ENCODE results near the gene TRIM71. TPM values are rescaled to one million over a fixed set of nuclear protein-coding genes. Genes with fewer than 3 reads are reported as not detected.

Gene TRIM71
- total and polyA plus RNA-seq, 2 experiments from 2014 or later: 1.9 to 14.5 TPM

DNA sequence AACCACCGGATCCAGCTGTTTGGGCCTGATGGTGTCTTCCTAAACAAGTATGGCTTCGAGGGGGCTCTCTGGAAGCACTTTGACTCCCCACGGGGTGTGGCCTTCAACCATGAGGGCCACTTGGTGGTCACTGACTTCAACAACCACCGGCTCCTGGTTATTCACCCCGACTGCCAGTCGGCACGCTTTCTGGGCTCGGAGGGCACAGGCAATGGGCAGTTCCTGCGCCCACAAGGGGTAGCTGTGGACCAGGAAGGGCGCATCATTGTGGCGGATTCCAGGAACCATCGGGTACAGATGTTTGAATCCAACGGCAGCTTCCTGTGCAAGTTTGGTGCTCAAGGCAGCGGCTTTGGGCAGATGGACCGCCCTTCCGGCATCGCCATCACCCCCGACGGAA lies 73.6 kb downstream of the TRIM71 start:
- Histone ChIP-seq H2AFZ (no peak overlapping the region), H3K4me1 (ENCODE audit: insufficient read depth) (peaks cover 13% of the 10 kb centered on the region), H3K9me3 (ENCODE audit: low read depth) (no peaks in the 10 kb centered on the region), H3K27ac (no peak overlapping the region), H3K4me3 (no peak overlapping the region), H3K27me3 (no peaks in the 10 kb centered on the region), H3K4me2 (no peak overlapping the region), H3K9me2 (replicated peaks; ENCODE audit: insufficient read depth) (no peaks in the 10 kb centered on the region), H3K79me2 (peaks cover 6% of the 10 kb centered on the region), H3K36me3 (replicated peaks; ENCODE audit: insufficient read depth, low read depth) (no peaks in the 10 kb centered on the region), H4K20me1 (ENCODE audit: insufficient read depth, poor library complexity, severe bottlenecking) (no peaks in the 10 kb centered on the region)
- 98% methylated on average over 19 of the region's 19 CpGs for WGBS (ENCODE audit: low lambda C conversion rate, missing lambda C conversion rate)
- DNase-seq (ENCODE audit: low spot score): no peak
- no peak for TF ChIP-seq EZH2phosphoT487 (IDR thresholded peaks at IDR 0.05; ENCODE audit: low read depth, severe bottlenecking, unreplicated experiment)
- TF ChIP-seq, protein P1, sequence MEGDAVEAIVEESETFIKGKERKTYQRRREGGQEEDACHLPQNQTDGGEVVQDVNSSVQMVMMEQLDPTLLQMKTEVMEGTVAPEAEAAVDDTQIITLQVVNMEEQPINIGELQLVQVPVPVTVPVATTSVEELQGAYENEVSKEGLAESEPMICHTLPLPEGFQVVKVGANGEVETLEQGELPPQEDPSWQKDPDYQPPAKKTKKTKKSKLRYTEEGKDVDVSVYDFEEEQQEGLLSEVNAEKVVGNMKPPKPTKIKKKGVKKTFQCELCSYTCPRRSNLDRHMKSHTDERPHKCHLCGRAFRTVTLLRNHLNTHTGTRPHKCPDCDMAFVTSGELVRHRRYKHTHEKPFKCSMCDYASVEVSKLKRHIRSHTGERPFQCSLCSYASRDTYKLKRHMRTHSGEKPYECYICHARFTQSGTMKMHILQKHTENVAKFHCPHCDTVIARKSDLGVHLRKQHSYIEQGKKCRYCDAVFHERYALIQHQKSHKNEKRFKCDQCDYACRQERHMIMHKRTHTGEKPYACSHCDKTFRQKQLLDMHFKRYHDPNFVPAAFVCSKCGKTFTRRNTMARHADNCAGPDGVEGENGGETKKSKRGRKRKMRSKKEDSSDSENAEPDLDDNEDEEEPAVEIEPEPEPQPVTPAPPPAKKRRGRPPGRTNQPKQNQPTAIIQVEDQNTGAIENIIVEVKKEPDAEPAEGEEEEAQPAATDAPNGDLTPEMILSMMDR (IDR thresholded peaks at IDR 0.05; ENCODE audit: poor library complexity): no peak
- TF ChIP-seq EZH2 (IDR thresholded peaks at IDR 0.05; ENCODE audit: borderline replicate concordance): no peak

DNA sequence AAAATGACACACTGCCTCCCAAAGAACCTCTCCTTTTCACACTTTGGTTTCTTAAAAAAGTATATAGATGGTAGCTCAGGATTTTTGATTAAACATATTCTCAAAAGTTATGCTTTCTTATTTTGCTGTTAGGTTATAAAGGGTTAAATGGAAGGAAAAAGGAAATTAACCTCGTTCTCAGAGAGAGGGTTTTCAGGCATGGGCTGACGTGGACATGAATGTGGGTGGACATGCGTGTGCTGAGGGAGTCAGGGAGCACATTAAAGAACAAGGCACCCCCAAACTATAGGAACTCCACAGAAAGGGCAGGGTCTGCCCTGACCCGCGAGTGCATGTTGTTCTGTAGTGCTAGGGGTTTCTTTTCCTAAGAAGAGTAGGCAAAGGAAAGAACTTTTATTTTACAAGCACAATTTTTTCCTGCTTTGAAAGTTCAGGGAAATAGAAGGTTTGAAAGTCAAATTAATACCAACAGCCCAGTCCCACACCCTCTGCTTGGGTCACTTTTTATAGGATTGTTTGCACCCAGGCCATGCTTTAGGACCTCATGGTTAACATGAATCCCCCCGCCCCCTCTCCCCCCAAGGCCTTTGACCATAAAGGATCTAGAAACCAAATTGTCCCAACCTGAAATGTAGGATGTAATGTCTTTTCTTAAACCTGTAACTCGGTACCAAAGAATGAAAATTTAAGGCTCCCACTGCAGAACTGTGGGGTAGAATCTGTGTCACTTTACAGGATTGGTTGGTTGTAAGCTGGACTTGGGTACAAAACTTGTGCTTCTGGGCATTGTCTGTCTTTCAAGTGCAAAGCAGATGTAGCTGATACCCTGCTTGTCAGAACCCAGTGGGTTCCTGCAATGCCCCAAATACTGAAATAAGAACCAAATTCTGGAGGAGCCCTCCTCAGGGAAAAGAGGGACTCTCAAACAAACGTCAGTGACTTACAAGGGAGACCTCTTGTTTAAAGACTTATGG lies 75.1 kb downstream of the TRIM71 start:
- Histone ChIP-seq H3K27me3 (no peaks in the 10 kb centered on the region), H3K4me3 (no peak overlapping the region), H4K20me1 (ENCODE audit: insufficient read depth, poor library complexity, severe bottlenecking) (no peaks in the 10 kb centered on the region), H3K79me2 (peaks cover 6% of the 10 kb centered on the region), H3K9me2 (replicated peaks; ENCODE audit: insufficient read depth) (no peaks in the 10 kb centered on the region), H3K4me2 (no peak overlapping the region), H3K9me3 (ENCODE audit: low read depth) (no peaks in the 10 kb centered on the region), H3K4me1 (ENCODE audit: insufficient read depth) (peaks cover 8% of the 10 kb centered on the region), H3K36me3 (replicated peaks; ENCODE audit: insufficient read depth, low read depth) (no peaks in the 10 kb centered on the region), H3K27ac (no peak overlapping the region), H2AFZ (no peak overlapping the region)
- TF ChIP-seq EZH2phosphoT487 (IDR thresholded peaks at IDR 0.05; ENCODE audit: low read depth, severe bottlenecking, unreplicated experiment) (no peak), EZH2 (IDR thresholded peaks at IDR 0.05; ENCODE audit: borderline replicate concordance) (no peak)
- TF ChIP-seq, protein P1 (IDR thresholded peaks at IDR 0.05; ENCODE audit: poor library complexity): no peak
- DNase-seq (ENCODE audit: low spot score): no peak
- 90% methylated on average over 8 of the region's 8 CpGs for WGBS (ENCODE audit: low lambda C conversion rate, missing lambda C conversion rate)

GRCh38 chr3:32894977-32895376 lies 77.2 kb downstream of the TRIM71 start:
- no peak overlapping the region for H3K4me2 ChIP-seq
- 91% methylated on average over 2 of the region's 2 CpGs for WGBS (ENCODE audit: low lambda C conversion rate, missing lambda C conversion rate)

More at GRCh38 chr3:32894977-32895376, 77.2 kb downstream of the TRIM71 start:
- no peaks in the 10 kb centered on the region for H4K20me1 ChIP-seq (ENCODE audit: insufficient read depth, poor library complexity, severe bottlenecking)
- DNase-seq (ENCODE audit: low spot score): no peak
- H2AFZ ChIP-seq: no peak overlapping the region
- H3K9me3 ChIP-seq (ENCODE audit: low read depth): no peaks in the 10 kb centered on the region
- H3K79me2 ChIP-seq: peaks cover 3% of the 10 kb centered on the region
- peaks cover 8% of the 10 kb centered on the region for H3K4me1 ChIP-seq (ENCODE audit: insufficient read depth)
- no peak for TF ChIP-seq EZH2phosphoT487 (IDR thresholded peaks at IDR 0.05; ENCODE audit: low read depth, severe bottlenecking, unreplicated experiment)
- TF ChIP-seq EZH2 (IDR thresholded peaks at IDR 0.05; ENCODE audit: borderline replicate concordance): no peak
- TF ChIP-seq, protein P1 (IDR thresholded peaks at IDR 0.05; ENCODE audit: poor library complexity): no peak
- H3K27me3 ChIP-seq: no peaks in the 10 kb centered on the region
- H3K9me2 ChIP-seq (replicated peaks; ENCODE audit: insufficient read depth): no peaks in the 10 kb centered on the region
- H3K36me3 ChIP-seq (replicated peaks; ENCODE audit: insufficient read depth, low read depth): no peaks in the 10 kb centered on the region
- no peak overlapping the region for H3K27ac ChIP-seq
- H3K4me3 ChIP-seq: no peak overlapping the region
